CD4-positive, alpha-beta T cell treated with Interleukin-2 at 100 ng/mL for 4 hours (primary cell): ENCODE data around the gene PRDM2.
A peak's percentile ranks its signal among the peaks of the same experiment; 100 is the strongest.

ENCODE experiments used
- DNase-seq: peaks from one replicate; pipeline ENCODE4 v3.0.0-alpha.2; 2020; ENCODE audit warnings: low spot score

PRDM2 gene

GRCh38 chr1:13814131-13814530 is 114.1 kb downstream of the PRDM2 start:
- DNase-seq = no peak

- DNase-seq = no peak
Observed at GRCh38 chr1:13816016-13816760, 116.2 kb downstream of the PRDM2 start.

- DNase-seq = no peak
Observed at GRCh38 chr1:13817906-13818305, 117.9 kb downstream of the PRDM2 start.

- no peak for DNase-seq
Observed at GRCh38 chr1:13818926-13819325, 118.9 kb downstream of the PRDM2 start.

- no peak for DNase-seq
Observed at GRCh38 chr1:13819642-13820041, 119.7 kb downstream of the PRDM2 start.

- DNase-seq = no peak
Observed at GRCh38 chr1:13820055-13820454, 120.1 kb downstream of the PRDM2 start.

- no peak for DNase-seq
Observed at GRCh38 chr1:13820456-13820855, 120.5 kb downstream of the PRDM2 start.

- DNase-seq = no peak
Observed at GRCh38 chr1:13823126-13823880, 123.3 kb downstream of the PRDM2 start.

- no peak for DNase-seq
Observed at GRCh38 chr1:13823936-13824335, 123.9 kb downstream of the PRDM2 start.

- no peak for DNase-seq
Observed at GRCh38 chr1:13824626-13825025, 124.6 kb downstream of the PRDM2 start.

- no peak for DNase-seq
Observed at GRCh38 chr1:13825033-13825432, 125.0 kb downstream of the PRDM2 start.

- no peak for DNase-seq
Observed at GRCh38 chr1:13826009-13826408, 126.0 kb downstream of the PRDM2 start.

- DNase-seq = no peak
Observed at GRCh38 chr1:13826591-13826990, 126.6 kb downstream of the PRDM2 start.

GRCh38 chr1:13828454-13829151 is 128.6 kb downstream of the PRDM2 start:
- peak; percentile 9 for DNase-seq

- DNase-seq = no peak
Observed at GRCh38 chr1:13829152-13829769, 129.3 kb downstream of the PRDM2 start.

GRCh38 chr1:13830170-13830569 is 130.2 kb downstream of the PRDM2 start:
- DNase-seq = no peak

- DNase-seq = no peak
Observed at GRCh38 chr1:13830616-13831280, 130.8 kb downstream of the PRDM2 start.

- no peak for DNase-seq
Observed at GRCh38 chr1:13832100-13832499, 132.1 kb downstream of the PRDM2 start.

- DNase-seq = no peak
Observed at GRCh38 chr1:13832536-13832935, 132.5 kb downstream of the PRDM2 start.

GRCh38 chr1:13836136-13836535 is 136.1 kb downstream of the PRDM2 start:
- DNase-seq = no peak

GRCh38 chr1:13836631-13837030 is 136.6 kb downstream of the PRDM2 start:
- DNase-seq = no peak

- DNase-seq = no peak
Observed at GRCh38 chr1:13838236-13838635, 138.2 kb downstream of the PRDM2 start.
